ENCODE data around the gene FARS2.
"Not testable (repeated sequence)": the region's sequence is repeated elsewhere in the genome, so short reads cannot be mapped to it uniquely, and the experiment has no call there.

The FARS2 gene

DNA sequence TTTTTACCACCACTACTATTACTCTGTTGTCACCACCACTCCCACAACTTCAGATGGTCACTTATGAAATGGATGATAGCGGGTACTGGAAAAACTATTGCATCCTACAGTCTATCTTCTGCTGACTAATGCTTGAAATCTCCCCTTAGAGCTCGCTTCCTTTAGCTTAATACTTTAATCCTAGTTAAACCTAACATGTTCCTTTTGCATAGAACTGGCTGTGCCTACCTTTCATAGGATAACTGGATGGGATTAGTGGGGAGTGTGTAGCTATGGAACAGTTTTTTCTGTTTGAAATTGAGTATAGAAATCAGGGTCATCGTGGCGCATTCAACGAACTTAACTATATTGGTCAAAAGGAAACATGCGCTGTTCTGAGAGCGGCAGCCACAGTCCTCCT lies 294.7 kb downstream of the FARS2 start:
- TF ChIP-seq POLR2AphosphoS5 (IDR thresholded peaks at IDR 0.05; ENCODE audit: low read depth, low read length) = no peak
- no peak for TF ChIP-seq TAF1 (IDR thresholded peaks at IDR 0.05; ENCODE audit: borderline replicate concordance, low read depth, low read length)
- TF ChIP-seq POLR2A (IDR thresholded peaks at IDR 0.05; ENCODE audit: low read depth, low read length) = no peak
- DNase-seq (ENCODE audit: insufficient read length) (no peak), FAIRE-seq (no peak)

DNA sequence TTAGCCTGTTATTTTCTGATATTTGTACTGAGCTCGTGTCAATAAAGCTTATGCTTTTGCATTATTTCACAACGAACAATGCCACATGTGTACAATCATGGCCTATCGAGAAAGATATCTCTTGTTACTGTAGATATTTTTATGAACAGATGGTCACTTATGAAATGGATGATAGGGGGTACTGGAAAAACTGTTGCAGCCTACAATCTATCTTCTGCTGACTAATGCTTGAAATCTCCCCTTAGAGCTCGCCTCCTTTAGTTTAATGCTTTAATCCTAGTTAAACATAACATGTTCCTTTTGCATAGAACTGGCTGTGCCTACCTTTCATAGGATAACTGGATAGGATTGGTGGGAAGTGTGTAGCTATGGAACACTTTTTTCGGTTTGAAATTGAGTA lies 296.2 kb downstream of the FARS2 start:
- FAIRE-seq = no peak

GRCh38 chr6:5559651-5560050 lies 298.3 kb downstream of the FARS2 start:
- DNase-seq (ENCODE audit: insufficient read length) (no peak), FAIRE-seq (no peak)
- TF ChIP-seq TAF1 (IDR thresholded peaks at IDR 0.05; ENCODE audit: borderline replicate concordance, low read depth, low read length) = no peak
- TF ChIP-seq POLR2AphosphoS5 (IDR thresholded peaks at IDR 0.05; ENCODE audit: low read depth, low read length) = no peak
- no peak for TF ChIP-seq POLR2A (IDR thresholded peaks at IDR 0.05; ENCODE audit: low read depth, low read length)

More for the DNA sequence above, 296.2 kb downstream of the FARS2 start:
- TF ChIP-seq TAF1 (IDR thresholded peaks at IDR 0.05; ENCODE audit: borderline replicate concordance, low read depth, low read length) = no peak
- no peak for DNase-seq (ENCODE audit: insufficient read length)

- TF ChIP-seq TAF1 (IDR thresholded peaks at IDR 0.05; ENCODE audit: borderline replicate concordance, low read depth, low read length) = no peak
- no peak for TF ChIP-seq POLR2AphosphoS5 (IDR thresholded peaks at IDR 0.05; ENCODE audit: low read depth, low read length)
These were observed 301.0 kb downstream of the FARS2 start for GRCh38 chr6:5562277-5562676.

DNA sequence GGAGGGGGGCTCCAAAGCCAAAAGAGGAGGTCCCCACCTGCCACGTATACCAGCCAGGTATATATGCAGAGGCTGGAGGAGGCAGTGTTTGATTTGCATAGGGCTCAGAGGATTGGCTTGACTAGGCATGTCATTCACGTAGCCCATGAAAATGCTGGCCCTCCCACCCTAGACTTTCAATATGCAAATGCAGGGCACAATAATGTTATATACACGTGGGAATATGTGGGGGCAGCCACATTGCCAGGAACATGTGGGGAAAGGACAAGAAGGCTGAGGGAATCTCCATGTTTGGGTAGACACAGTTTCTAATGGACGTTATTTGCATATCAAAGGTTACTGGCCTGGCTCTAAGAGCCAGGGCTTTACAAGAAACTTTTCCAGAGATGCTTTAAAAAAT lies 301.8 kb downstream of the FARS2 start:
- DNase-seq (ENCODE audit: insufficient read length) = no peak
- FAIRE-seq = no peak

More at GRCh38 chr6:5562277-5562676, 301.0 kb downstream of the FARS2 start:
- no peak for DNase-seq (ENCODE audit: insufficient read length)
- FAIRE-seq = peak; percentile 61

GRCh38 chr6:5564746-5565145 lies 303.4 kb downstream of the FARS2 start:
- peak; percentile 67 for FAIRE-seq
- DNase-seq (ENCODE audit: insufficient read length) = not testable (repeated sequence)

More for the DNA sequence above, 301.8 kb downstream of the FARS2 start:
- no peak for TF ChIP-seq POLR2A (IDR thresholded peaks at IDR 0.05; ENCODE audit: low read depth, low read length)
- no peak for TF ChIP-seq TAF1 (IDR thresholded peaks at IDR 0.05; ENCODE audit: borderline replicate concordance, low read depth, low read length)
- TF ChIP-seq POLR2AphosphoS5 (IDR thresholded peaks at IDR 0.05; ENCODE audit: low read depth, low read length) = no peak

DNA sequence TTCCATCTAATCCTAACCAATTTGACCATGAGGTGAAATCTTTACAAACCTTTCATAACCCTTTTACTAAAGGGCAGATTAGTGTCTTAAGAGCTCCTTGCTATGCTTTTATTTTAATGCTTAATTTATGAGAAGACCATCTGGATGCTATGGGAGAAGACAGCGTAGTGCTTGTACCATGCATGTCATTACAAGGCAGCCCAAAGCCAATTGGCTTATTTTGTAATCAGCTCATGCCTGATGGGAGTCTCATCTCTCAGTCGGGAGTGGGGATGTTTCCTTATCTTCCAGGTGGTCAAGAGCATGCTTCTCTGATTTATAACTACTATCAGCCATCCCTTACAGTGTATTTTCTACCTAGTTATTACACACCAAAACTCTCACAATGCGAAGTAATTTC lies 304.7 kb downstream of the FARS2 start:
- no peak for TF ChIP-seq POLR2AphosphoS5 (IDR thresholded peaks at IDR 0.05; ENCODE audit: low read depth, low read length)
- no peak for TF ChIP-seq TAF1 (IDR thresholded peaks at IDR 0.05; ENCODE audit: borderline replicate concordance, low read depth, low read length)
- no peak for TF ChIP-seq POLR2A (IDR thresholded peaks at IDR 0.05; ENCODE audit: low read depth, low read length)
- DNase-seq (ENCODE audit: insufficient read length) = no peak
- peak; percentile 70 for FAIRE-seq

DNA sequence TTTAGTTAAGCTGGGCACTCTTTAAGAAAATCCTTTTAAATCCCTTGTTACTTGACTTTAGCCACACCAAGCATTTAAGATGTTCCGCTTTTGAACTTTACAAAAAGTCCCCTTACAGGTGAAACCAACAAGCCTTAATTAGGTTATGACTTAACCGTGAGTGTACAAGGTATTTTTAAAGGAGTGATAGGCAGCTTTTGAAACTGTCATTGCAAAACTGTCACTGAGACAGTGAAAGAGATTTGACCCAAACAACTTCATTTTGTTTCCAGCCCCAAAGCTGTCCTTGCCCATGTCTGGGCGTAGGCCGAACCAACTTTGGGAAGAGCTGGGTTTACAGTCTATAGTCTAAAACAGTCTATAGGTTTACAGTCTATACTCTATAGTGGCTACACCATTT lies 305.4 kb downstream of the FARS2 start:
- FAIRE-seq (peak; percentile 90), DNase-seq (ENCODE audit: insufficient read length) (no peak)
- TF ChIP-seq POLR2AphosphoS5 (IDR thresholded peaks at IDR 0.05; ENCODE audit: low read depth, low read length) (no peak), POLR2A (IDR thresholded peaks at IDR 0.05; ENCODE audit: low read depth, low read length) (no peak), TAF1 (IDR thresholded peaks at IDR 0.05; ENCODE audit: borderline replicate concordance, low read depth, low read length) (no peak)

- DNase-seq (ENCODE audit: insufficient read length) (no peak), FAIRE-seq (peak; percentile 66)
- TF ChIP-seq POLR2AphosphoS5 (IDR thresholded peaks at IDR 0.05; ENCODE audit: low read depth, low read length) (no peak), TAF1 (IDR thresholded peaks at IDR 0.05; ENCODE audit: borderline replicate concordance, low read depth, low read length) (no peak), POLR2A (IDR thresholded peaks at IDR 0.05; ENCODE audit: low read depth, low read length) (no peak)
These were observed 306.0 kb downstream of the FARS2 start for GRCh38 chr6:5567352-5567751.

GRCh38 chr6:5567890-5568289 lies 306.6 kb downstream of the FARS2 start:
- no peak for DNase-seq (ENCODE audit: insufficient read length)
- TF ChIP-seq POLR2A (IDR thresholded peaks at IDR 0.05; ENCODE audit: low read depth, low read length) (no peak), TAF1 (IDR thresholded peaks at IDR 0.05; ENCODE audit: borderline replicate concordance, low read depth, low read length) (no peak), POLR2AphosphoS5 (IDR thresholded peaks at IDR 0.05; ENCODE audit: low read depth, low read length) (no peak)
- peak; percentile 24 for FAIRE-seq

DNA sequence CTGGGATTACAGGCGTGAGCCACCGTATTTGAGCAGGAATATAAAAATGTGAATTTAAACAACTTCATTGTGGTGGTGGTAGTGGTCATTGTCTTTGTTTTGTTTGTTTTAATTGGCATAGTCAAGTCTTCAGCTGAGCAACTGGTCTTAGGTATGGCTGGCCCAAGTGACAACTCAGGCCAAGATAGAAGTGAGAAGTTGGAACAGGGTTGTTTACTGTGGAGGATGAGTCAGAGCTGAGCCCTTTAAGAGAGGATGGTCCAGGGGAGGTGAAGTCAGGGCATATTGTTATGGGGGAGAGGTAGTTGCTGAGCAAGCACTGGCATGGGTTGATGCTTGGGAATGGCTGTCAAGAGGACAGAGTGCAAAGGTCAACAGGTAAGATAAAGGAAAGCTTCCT lies 308.2 kb downstream of the FARS2 start:
- DNase-seq (ENCODE audit: insufficient read length) (no peak), FAIRE-seq (peak; percentile 17)
- TF ChIP-seq TAF1 (IDR thresholded peaks at IDR 0.05; ENCODE audit: borderline replicate concordance, low read depth, low read length) = no peak
- TF ChIP-seq POLR2A (IDR thresholded peaks at IDR 0.05; ENCODE audit: low read depth, low read length) = no peak
- no peak for TF ChIP-seq POLR2AphosphoS5 (IDR thresholded peaks at IDR 0.05; ENCODE audit: low read depth, low read length)

DNA sequence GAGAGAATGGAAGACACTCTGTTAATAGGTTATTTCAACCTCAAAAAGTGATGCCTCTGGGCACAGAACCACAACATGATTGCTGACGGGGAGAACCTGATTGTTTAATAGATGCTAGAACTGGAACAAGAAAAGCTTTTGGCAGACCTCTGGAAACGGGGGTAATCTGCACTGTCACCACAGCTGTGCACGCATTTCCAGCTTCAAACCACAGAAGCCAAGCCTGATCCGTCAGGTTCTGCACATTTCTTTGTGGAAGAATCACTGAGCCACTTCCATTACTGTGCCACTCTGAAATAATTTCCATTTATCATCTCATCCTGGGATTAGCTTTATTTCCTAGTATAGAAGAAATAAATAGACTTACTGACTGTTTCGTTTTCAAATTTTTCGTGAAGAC lies 309.3 kb downstream of the FARS2 start:
- no peak for TF ChIP-seq POLR2AphosphoS5 (IDR thresholded peaks at IDR 0.05; ENCODE audit: low read depth, low read length)
- TF ChIP-seq POLR2A (IDR thresholded peaks at IDR 0.05; ENCODE audit: low read depth, low read length) = no peak
- TF ChIP-seq TAF1 (IDR thresholded peaks at IDR 0.05; ENCODE audit: borderline replicate concordance, low read depth, low read length) = no peak
- DNase-seq (ENCODE audit: insufficient read length) = no peak
- no peak for FAIRE-seq
